ENCODE results near the gene TSEN54. TPM values are rescaled to one million over a fixed set of nuclear protein-coding genes. Genes with fewer than 3 reads are reported as not detected.

The TSEN54 gene
- total and polyA plus RNA-seq, 2 donors, result 36.3 to 91.0 TPM

Other genes starting within 250 kb of the TSEN54 start
- gene MIF4GD, start 245.3 kb upstream of the TSEN54 start, total RNA-seq, result 22.8 TPM
- 37.3 TPM for gene MIF4GD, start 245.3 kb upstream of the TSEN54 start, polyA plus RNA-seq
- 15.4 TPM for gene SLC25A19, start 227.1 kb upstream of the TSEN54 start, total RNA-seq
- gene SLC25A19, start 227.1 kb upstream of the TSEN54 start, polyA plus RNA-seq, result 18.3 TPM
- gene GRB2, start 110.8 kb upstream of the TSEN54 start, total RNA-seq, result 79.4 TPM
- 65.1 TPM for gene GRB2, start 110.8 kb upstream of the TSEN54 start, polyA plus RNA-seq
- 16.1 TPM for gene TMEM94, start 59.9 kb upstream of the TSEN54 start, total RNA-seq
- 64.5 TPM for gene TMEM94, start 59.9 kb upstream of the TSEN54 start, polyA plus RNA-seq
- gene CASKIN2, start 991 bp upstream of the TSEN54 start, total RNA-seq, result 1.0 TPM
- gene CASKIN2, start 991 bp upstream of the TSEN54 start, polyA plus RNA-seq, result 5.4 TPM
- 5.3 TPM for gene LLGL2, start 9.2 kb downstream of the TSEN54 start, total RNA-seq
- 36.6 TPM for gene LLGL2, start 9.2 kb downstream of the TSEN54 start, polyA plus RNA-seq
- 31.3 TPM for gene MYO15B, start 71.3 kb downstream of the TSEN54 start, total RNA-seq
- 448 TPM for gene MYO15B, start 71.3 kb downstream of the TSEN54 start, polyA plus RNA-seq
- 0.94 TPM for gene SMIM5, start 116.9 kb downstream of the TSEN54 start, total RNA-seq
- 7.3 TPM for gene SMIM5, start 116.9 kb downstream of the TSEN54 start, polyA plus RNA-seq
- 17.4 TPM for gene RECQL5, start 150.6 kb downstream of the TSEN54 start, total RNA-seq
- gene RECQL5, start 150.6 kb downstream of the TSEN54 start, polyA plus RNA-seq, result 51.8 TPM
- 85.4 TPM for gene SAP30BP, start 150.8 kb downstream of the TSEN54 start, total RNA-seq
- 72.4 TPM for gene SAP30BP, start 150.8 kb downstream of the TSEN54 start, polyA plus RNA-seq
- 4.3 TPM for gene ITGB4, start 204.9 kb downstream of the TSEN54 start, total RNA-seq
- gene ITGB4, start 204.9 kb downstream of the TSEN54 start, polyA plus RNA-seq, result 79.0 TPM
- 37.3 TPM for gene GALK1, start 248.7 kb downstream of the TSEN54 start, total RNA-seq
- 32.6 TPM for gene GALK1, start 248.7 kb downstream of the TSEN54 start, polyA plus RNA-seq

Data from thymus (tissue), 2 donors.